Spinal cord (tissue), 10 donors: ENCODE data around the gene SEPTIN3. TPM values are rescaled to one million over a fixed set of nuclear protein-coding genes. Genes with fewer than 3 reads are reported as not detected.

Source experiments
- DNase-seq, 6 donors: peaks; one replicate each; pipeline versions ENCODE4 v3.0.0 to v3.0.0-alpha.2; 2013 to 2015; ENCODE audit warnings: low spot score in 6 of 6, low read depth in 4 of 6
- H3K27ac ChIP-seq: one replicate; pipeline ENCODE4 v1.5.1; 2013; ENCODE audit warnings: low read depth, low read length, control low read depth
- H3K27me3 ChIP-seq: one replicate; pipeline ENCODE4 v1.6.1; 2013; ENCODE audit warnings: low read length; ENCODE audit not compliant: control insufficient read depth, insufficient read depth
- H3K36me3 ChIP-seq: one replicate; pipeline ENCODE4 v1.6.1; 2013; ENCODE audit warnings: low read length; ENCODE audit not compliant: control insufficient read depth, insufficient read depth
- H3K4me1 ChIP-seq: one replicate; pipeline ENCODE4 v1.6.1; 2013; ENCODE audit warnings: low read length; ENCODE audit not compliant: control insufficient read depth, insufficient read depth
- H3K4me3 ChIP-seq: one replicate; pipeline ENCODE4 v1.5.1; 2013; ENCODE audit warnings: low read depth, low read length, control low read depth
- H3K9me3 ChIP-seq: one replicate; pipeline ENCODE4 v1.6.1; 2013; ENCODE audit warnings: low read length; ENCODE audit not compliant: control insufficient read depth, insufficient read depth
- WGBS: methylation state at CpG from one replicate; pipeline ENCODE4 v1.1.5; 2013; ENCODE audit warnings: missing lambda C conversion rate; ENCODE audit not compliant: insufficient coverage; 5-methylcytosine and 5-hydroxymethylcytosine counted together
- polyA plus RNA-seq, 2 donors: library from polyadenylated mRNA; unstranded; fragments of 120-200 nt; gene quantifications; one replicate each; pipeline ENCODE4 v1.2.1, GENCODE V29; 2013; ENCODE audit not compliant: insufficient read length in 2 of 2
- total RNA-seq, 2 donors: library from RNA; depleted of rRNA in 1 of 2; stranded (reverse); fragments of 120-200 nt in 1 of 2; fragments of >200 nt in 1 of 2; gene quantifications; one replicate each; pipeline versions ENCODE4 v1.2.3 to v1.2.4, GENCODE V29; 2013 to 2014
- donor health status: healthy.

Gene SEPTIN3
- total and polyA plus RNA-seq, 4 donors: 86.9 to 423 (median 244) TPM

GRCh38 chr22:41952713-41953112, 16.5 kb upstream of the SEPTIN3 start:
- Histone ChIP-seq H3K4me3 (peak overlapping the region; percentile 40), H3K27ac (peak overlapping the region; percentile 82)
- 56% methylated on average over 2 of the region's 2 CpGs for WGBS

GRCh38 chr22:41957941-41958556, 11.2 kb upstream of the SEPTIN3 start:
- DNase-seq: no peak
- no peak overlapping the region for H3K4me3 ChIP-seq
- peaks cover 15% of the 10 kb centered on the region for H3K36me3 ChIP-seq
- WGBS: 43% methylated on average over 20 of the region's 23 CpGs
- peak overlapping the region; percentile 40 for H3K27ac ChIP-seq
- peaks cover 66% of the 10 kb centered on the region for H3K4me1 ChIP-seq
- H3K9me3 ChIP-seq: no peaks in the 10 kb centered on the region
- no peaks in the 10 kb centered on the region for H3K27me3 ChIP-seq

More at GRCh38 chr22:41952713-41953112, 16.5 kb upstream of the SEPTIN3 start:
- H3K27me3 ChIP-seq: no peaks in the 10 kb centered on the region
- no peaks in the 10 kb centered on the region for H3K9me3 ChIP-seq
- peaks cover 59% of the 10 kb centered on the region for H3K4me1 ChIP-seq
- no peak for DNase-seq
- H3K36me3 ChIP-seq: peaks cover 8% of the 10 kb centered on the region

GRCh38 chr22:41963453-41964111, 5.7 kb upstream of the SEPTIN3 start:
- DNase-seq: peak in 4 of 6 donors; percentile 81 to 95 (median 88)
- WGBS: 70% methylated on average over 5 of the region's 9 CpGs
- H3K27me3 ChIP-seq: no peaks in the 10 kb centered on the region
- no peaks in the 10 kb centered on the region for H3K36me3 ChIP-seq
- no peaks in the 10 kb centered on the region for H3K9me3 ChIP-seq
- H3K27ac ChIP-seq: peak overlapping the region; percentile 89
- H3K4me3 ChIP-seq: no peak overlapping the region
- H3K4me1 ChIP-seq: peaks cover 88% of the 10 kb centered on the region

GRCh38 chr22:41964112-41964491, 5.1 kb upstream of the SEPTIN3 start:
- H3K9me3 ChIP-seq: no peaks in the 10 kb centered on the region
- H3K4me3 ChIP-seq: no peak overlapping the region
- H3K27me3 ChIP-seq: no peaks in the 10 kb centered on the region
- H3K4me1 ChIP-seq: peaks cover 88% of the 10 kb centered on the region
- 41% methylated on average over 4 of the region's 5 CpGs for WGBS
- DNase-seq: no peak
- peak overlapping the region; percentile 89 for H3K27ac ChIP-seq
- no peaks in the 10 kb centered on the region for H3K36me3 ChIP-seq

- Histone ChIP-seq H3K27ac (peak overlapping the region; percentile 75), H3K9me3 (no peaks in the 10 kb centered on the region), H3K4me1 (peaks cover 70% of the 10 kb centered on the region), H3K27me3 (no peaks in the 10 kb centered on the region), H3K36me3 (peaks cover 2% of the 10 kb centered on the region), H3K4me3 (no peak overlapping the region)
- no CpG with 5 or more reads among the region's 2 CpGs for WGBS
- DNase-seq: no peak
These were observed 3.0 kb upstream of the SEPTIN3 start for GRCh38 chr22:41966225-41966606.

GRCh38 chr22:41966607-41967240, 2.5 kb upstream of the SEPTIN3 start:
- peaks cover 7% of the 10 kb centered on the region for H3K36me3 ChIP-seq
- no peaks in the 10 kb centered on the region for H3K27me3 ChIP-seq
- no peaks in the 10 kb centered on the region for H3K9me3 ChIP-seq
- no peak overlapping the region for H3K4me3 ChIP-seq
- H3K4me1 ChIP-seq: peaks cover 65% of the 10 kb centered on the region
- H3K27ac ChIP-seq: peak overlapping the region; percentile 75
- DNase-seq: peak in 4 of 6 donors; percentile 56 to 93 (median 83)
- 26% methylated on average over 6 of the region's 8 CpGs for WGBS

GRCh38 chr22:41968601-41969000, 642 bp upstream of the SEPTIN3 start:
- WGBS: 55% methylated on average over 6 of the region's 9 CpGs
- Histone ChIP-seq H3K36me3 (peaks cover 12% of the 10 kb centered on the region), H3K4me3 (no peak overlapping the region), H3K27ac (no peak overlapping the region), H3K9me3 (no peaks in the 10 kb centered on the region), H3K4me1 (peaks cover 48% of the 10 kb centered on the region), H3K27me3 (no peaks in the 10 kb centered on the region)
- no peak for DNase-seq

GRCh38 chr22:41970601-41971000, 1.4 kb downstream of the SEPTIN3 start:
- H3K27ac ChIP-seq: no peak overlapping the region
- peaks cover 33% of the 10 kb centered on the region for H3K4me1 ChIP-seq
- no peak for DNase-seq
- no peaks in the 10 kb centered on the region for H3K27me3 ChIP-seq
- 89% methylated on average over 2 of the region's 2 CpGs for WGBS
- no peaks in the 10 kb centered on the region for H3K9me3 ChIP-seq
- peaks cover 12% of the 10 kb centered on the region for H3K36me3 ChIP-seq
- no peak overlapping the region for H3K4me3 ChIP-seq

- Histone ChIP-seq H3K4me1 (peaks cover 38% of the 10 kb centered on the region), H3K27me3 (no peaks in the 10 kb centered on the region), H3K36me3 (peaks cover 12% of the 10 kb centered on the region), H3K27ac (no peak overlapping the region), H3K9me3 (no peaks in the 10 kb centered on the region), H3K4me3 (no peak overlapping the region)
- no peak for DNase-seq
- 87% methylated on average over 9 of the region's 11 CpGs for WGBS
These were observed 2.2 kb downstream of the SEPTIN3 start for GRCh38 chr22:41971431-41971830.
